GM23338 (cell line): ENCODE results near the gene RNH1. TPM values are rescaled to one million over a fixed set of nuclear protein-coding genes. Genes with fewer than 3 reads are reported as not detected.
A peak's percentile ranks its signal among the peaks of the same experiment; 100 is the strongest.

Source experiments
- ATAC-seq: fragments of 200-7000 bp; cut with Tn5 transposase; 3 replicates; pipeline ENCODE4 v1.9.1; 2020
- DNase-seq: peaks from one replicate; pipeline ENCODE4 v3.0.0-alpha.2; 2015; ENCODE audit warnings: low spot score
- H2AFZ ChIP-seq: fragments of 200-600 bp; sonication (generic); 2 replicates; pipeline ENCODE4 v1.8.0; 2016; ENCODE audit warnings: antibody characterized with exemption, mild to moderate bottlenecking, moderate library complexity
- H3F3A ChIP-seq: fragments of 200-600 bp; sonication (generic); replicated peaks from 2 replicates; pipeline ENCODE4 v1.8.0; 2017; ENCODE audit warnings: antibody characterized with exemption, mixed run types, low read depth
- H3K27ac ChIP-seq: fragments of 200-600 bp; sonication (generic); 2 replicates; pipeline ENCODE4 v1.6.1; 2016; ENCODE audit warnings: low read depth
- H3K27me3 ChIP-seq: fragments of 200-600 bp; sonication (generic); 2 replicates; pipeline ENCODE4 v1.8.0; 2016; ENCODE audit warnings: mild to moderate bottlenecking, mixed run types, moderate library complexity; ENCODE audit not compliant: insufficient read depth
- H3K36me3 ChIP-seq: fragments of 200-600 bp; sonication (generic); 2 replicates; pipeline ENCODE4 v1.8.0; 2016; ENCODE audit warnings: mild to moderate bottlenecking; ENCODE audit not compliant: insufficient read depth
- H3K4me1 ChIP-seq: fragments of 200-600 bp; sonication (generic); 2 replicates; pipeline ENCODE4 v1.8.0; 2016; ENCODE audit warnings: mild to moderate bottlenecking, moderate library complexity; ENCODE audit not compliant: insufficient read depth
- H3K4me2 ChIP-seq: fragments of 200-600 bp; sonication (generic); 2 replicates; pipeline ENCODE4 v1.7.1; 2017; ENCODE audit warnings: mixed run types
- H3K4me3 ChIP-seq: fragments of 200-600 bp; sonication (generic); 2 replicates; pipeline ENCODE4 v1.6.1; 2016; ENCODE audit warnings: mixed run types
- H3K79me2 ChIP-seq: fragments of 200-600 bp; sonication (generic); replicated peaks from 2 replicates; pipeline ENCODE4 v1.8.0; 2017; ENCODE audit warnings: mild to moderate bottlenecking; ENCODE audit not compliant: insufficient read depth
- H3K9me2 ChIP-seq: fragments of 200-600 bp; sonication (generic); 2 replicates; pipeline ENCODE4 v1.8.0; 2017; ENCODE audit not compliant: insufficient read depth
- H4K20me1 ChIP-seq: fragments of 200-600 bp; sonication (generic); replicated peaks from 2 replicates; pipeline ENCODE4 v1.8.0; 2017; ENCODE audit warnings: mild to moderate bottlenecking; ENCODE audit not compliant: insufficient read depth
- H3K27ac Mint-ChIP-seq: 2 replicates; pipeline ENCODE4 v1.8.0; 2020; ENCODE audit warnings: inconsistent platforms, mild to moderate bottlenecking, moderate library complexity, mixed read lengths
- H3K27me3 Mint-ChIP-seq: 3 replicates; pipeline ENCODE4 v1.8.0; 2022; ENCODE audit warnings: low read depth, mild to moderate bottlenecking, moderate library complexity, mixed read lengths, inconsistent platforms; ENCODE audit not compliant: insufficient read depth, poor library complexity
- H3K36me3 Mint-ChIP-seq: 3 replicates; pipeline ENCODE4 v1.8.0; 2021; ENCODE audit warnings: low read depth, mild to moderate bottlenecking, inconsistent platforms, moderate library complexity, mixed read lengths
- H3K4me1 Mint-ChIP-seq: 3 replicates; pipeline ENCODE4 v1.8.0; 2020; ENCODE audit warnings: mild to moderate bottlenecking, inconsistent platforms, mixed read lengths
- H3K4me3 Mint-ChIP-seq: 3 replicates; pipeline ENCODE4 v1.8.0; 2021; ENCODE audit warnings: moderate library complexity, mild to moderate bottlenecking, inconsistent platforms, mixed read lengths
- H3K9me3 Mint-ChIP-seq: 3 replicates; pipeline ENCODE4 v1.8.0; 2020; ENCODE audit warnings: moderate library complexity, mild to moderate bottlenecking, inconsistent platforms, mixed read lengths
- CREB1 ChIP-seq: fragments of 250-450 bp; sonication (Bioruptor Pico); IDR thresholded peaks from 2 replicates; pipeline ENCODE4 v1.5.0; 2020; ENCODE audit warnings: low read depth, mild to moderate bottlenecking, moderate library complexity
- ETS1 ChIP-seq: IDR thresholded peaks from 2 replicates; pipeline ENCODE4 v1.6.1; 2016; ENCODE audit warnings: antibody characterized with exemption
- EZH2 ChIP-seq: fragments of 200-600 bp; sonication (generic); IDR thresholded peaks from one replicate; pipeline ENCODE4 v1.8.0; 2017; ENCODE audit warnings: antibody characterized with exemption, mild to moderate bottlenecking, low read depth; ENCODE audit not compliant: unreplicated experiment
- EZH2phosphoT487 ChIP-seq: fragments of 200-600 bp; sonication (generic); IDR thresholded peaks from one replicate; pipeline ENCODE4 v1.8.1; 2018; ENCODE audit warnings: antibody characterized with exemption; ENCODE audit not compliant: unreplicated experiment
- JUNB ChIP-seq: IDR thresholded peaks from one replicate; pipeline ENCODE4 v1.6.1; 2016; ENCODE audit warnings: antibody characterized with exemption; ENCODE audit not compliant: unreplicated experiment
- NANOG ChIP-seq: IDR thresholded peaks from 2 replicates; pipeline ENCODE4 v1.6.1; 2016; ENCODE audit warnings: antibody characterized with exemption, borderline replicate concordance
- POLR2AphosphoS5 ChIP-seq: IDR thresholded peaks from 2 replicates; pipeline ENCODE4 v1.6.1; 2016; ENCODE audit warnings: antibody characterized with exemption, low read depth
- REST ChIP-seq: IDR thresholded peaks from one replicate; pipeline ENCODE4 v1.6.1; 2018; ENCODE audit warnings: antibody characterized with exemption; ENCODE audit not compliant: unreplicated experiment
- STAT1 ChIP-seq: IDR thresholded peaks from one replicate; pipeline ENCODE4 v1.6.1; 2016; ENCODE audit warnings: antibody characterized with exemption; ENCODE audit not compliant: unreplicated experiment
- ZNF114 ChIP-seq: fragments of 250-450 bp; sonication (Bioruptor Pico); IDR thresholded peaks from 2 replicates; pipeline ENCODE4 v1.5.0; 2020; ENCODE audit warnings: mild to moderate bottlenecking, moderate library complexity
- ZNF331 ChIP-seq: fragments of 250-450 bp; sonication (Bioruptor Pico); IDR thresholded peaks from 2 replicates; pipeline ENCODE4 v1.5.0; 2020; ENCODE audit warnings: low read depth, mild to moderate bottlenecking, moderate library complexity
- polyA plus RNA-seq: library from polyadenylated mRNA; unstranded; fragments of >200 nt; fragmentation: Nextera tagmentation; extraction: Ambion mirVana; gene quantifications from 2 replicates; pipeline ENCODE4 v1.2.1, GENCODE V29; 2016
- total RNA-seq: library from RNA; depleted of rRNA; stranded (reverse); fragments of >200 nt; shearing (Covaris generic); gene quantifications from 2 replicates; pipeline ENCODE4 v1.2.3, GENCODE V29; 2014
- TF ChIP-seq, protein P1 (sequence below), 2 experiments: fragments of 200-600 bp in 1 of 2; sonication (generic) in 1 of 2; conservative IDR thresholded peaks; 2 replicates each; pipeline versions ENCODE4 v1.5.1 to v1.6.1; 2016 to 2017; ENCODE audit warnings: antibody characterized with exemption in 2 of 2, low read depth in 2 of 2, mild to moderate bottlenecking in 2 of 2, moderate library complexity in 1 of 2
- TF ChIP-seq, protein P2 (sequence below): fragments of 250-450 bp; sonication (Bioruptor Pico); IDR thresholded peaks from 2 replicates; pipeline ENCODE4 v1.5.0; 2020; ENCODE audit warnings: mild to moderate bottlenecking, moderate library complexity

RNH1 gene
- total and polyA plus RNA-seq, 2 experiments from 2014 or later: 33.3 to 56.3 TPM

DNA sequence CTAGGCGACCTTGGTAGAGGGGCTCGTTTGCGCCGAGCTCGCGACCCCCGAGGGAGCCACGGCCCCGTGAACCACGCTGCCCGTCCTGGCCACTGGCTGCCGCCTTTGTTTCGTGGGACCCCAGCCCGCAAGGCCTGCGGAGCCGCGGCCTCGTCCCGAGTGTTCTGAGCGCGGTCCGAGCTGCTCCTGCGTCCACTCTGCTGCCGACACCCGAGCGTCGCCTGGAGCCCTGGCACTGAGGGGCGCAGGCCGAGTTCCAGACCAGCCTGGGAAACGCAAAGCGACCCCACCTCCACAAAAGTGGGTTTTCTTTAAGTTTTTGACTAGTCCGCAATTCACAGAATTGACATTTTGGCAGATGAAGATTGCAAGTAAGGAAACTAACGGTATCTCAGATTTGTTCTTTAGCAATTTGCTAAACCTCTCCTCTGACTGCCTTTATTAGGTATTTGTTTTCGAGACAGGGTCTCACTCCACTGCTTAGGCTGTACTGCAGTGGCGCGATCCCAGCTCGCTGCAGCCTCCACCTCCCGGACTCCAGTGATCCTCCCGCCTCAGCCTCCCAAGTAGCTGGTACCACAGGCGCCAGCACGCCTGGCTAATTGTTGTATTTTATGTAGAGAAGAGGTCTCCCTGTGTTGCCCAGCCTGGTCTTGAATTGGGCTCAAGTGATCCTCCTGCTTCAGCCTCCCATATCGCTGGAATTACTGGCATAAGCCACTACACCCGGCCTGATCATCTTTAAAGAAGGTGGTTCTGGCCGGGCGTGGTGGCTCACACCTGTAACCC is 879 bp upstream of the RNH1 start:
- TF ChIP-seq STAT1: no peak
- TF ChIP-seq, protein P1, sequence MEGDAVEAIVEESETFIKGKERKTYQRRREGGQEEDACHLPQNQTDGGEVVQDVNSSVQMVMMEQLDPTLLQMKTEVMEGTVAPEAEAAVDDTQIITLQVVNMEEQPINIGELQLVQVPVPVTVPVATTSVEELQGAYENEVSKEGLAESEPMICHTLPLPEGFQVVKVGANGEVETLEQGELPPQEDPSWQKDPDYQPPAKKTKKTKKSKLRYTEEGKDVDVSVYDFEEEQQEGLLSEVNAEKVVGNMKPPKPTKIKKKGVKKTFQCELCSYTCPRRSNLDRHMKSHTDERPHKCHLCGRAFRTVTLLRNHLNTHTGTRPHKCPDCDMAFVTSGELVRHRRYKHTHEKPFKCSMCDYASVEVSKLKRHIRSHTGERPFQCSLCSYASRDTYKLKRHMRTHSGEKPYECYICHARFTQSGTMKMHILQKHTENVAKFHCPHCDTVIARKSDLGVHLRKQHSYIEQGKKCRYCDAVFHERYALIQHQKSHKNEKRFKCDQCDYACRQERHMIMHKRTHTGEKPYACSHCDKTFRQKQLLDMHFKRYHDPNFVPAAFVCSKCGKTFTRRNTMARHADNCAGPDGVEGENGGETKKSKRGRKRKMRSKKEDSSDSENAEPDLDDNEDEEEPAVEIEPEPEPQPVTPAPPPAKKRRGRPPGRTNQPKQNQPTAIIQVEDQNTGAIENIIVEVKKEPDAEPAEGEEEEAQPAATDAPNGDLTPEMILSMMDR (conservative IDR thresholded peaks at IDR 0.05; ENCODE audit: low read depth in 2 of 2): no peak
- TF ChIP-seq, protein P2, sequence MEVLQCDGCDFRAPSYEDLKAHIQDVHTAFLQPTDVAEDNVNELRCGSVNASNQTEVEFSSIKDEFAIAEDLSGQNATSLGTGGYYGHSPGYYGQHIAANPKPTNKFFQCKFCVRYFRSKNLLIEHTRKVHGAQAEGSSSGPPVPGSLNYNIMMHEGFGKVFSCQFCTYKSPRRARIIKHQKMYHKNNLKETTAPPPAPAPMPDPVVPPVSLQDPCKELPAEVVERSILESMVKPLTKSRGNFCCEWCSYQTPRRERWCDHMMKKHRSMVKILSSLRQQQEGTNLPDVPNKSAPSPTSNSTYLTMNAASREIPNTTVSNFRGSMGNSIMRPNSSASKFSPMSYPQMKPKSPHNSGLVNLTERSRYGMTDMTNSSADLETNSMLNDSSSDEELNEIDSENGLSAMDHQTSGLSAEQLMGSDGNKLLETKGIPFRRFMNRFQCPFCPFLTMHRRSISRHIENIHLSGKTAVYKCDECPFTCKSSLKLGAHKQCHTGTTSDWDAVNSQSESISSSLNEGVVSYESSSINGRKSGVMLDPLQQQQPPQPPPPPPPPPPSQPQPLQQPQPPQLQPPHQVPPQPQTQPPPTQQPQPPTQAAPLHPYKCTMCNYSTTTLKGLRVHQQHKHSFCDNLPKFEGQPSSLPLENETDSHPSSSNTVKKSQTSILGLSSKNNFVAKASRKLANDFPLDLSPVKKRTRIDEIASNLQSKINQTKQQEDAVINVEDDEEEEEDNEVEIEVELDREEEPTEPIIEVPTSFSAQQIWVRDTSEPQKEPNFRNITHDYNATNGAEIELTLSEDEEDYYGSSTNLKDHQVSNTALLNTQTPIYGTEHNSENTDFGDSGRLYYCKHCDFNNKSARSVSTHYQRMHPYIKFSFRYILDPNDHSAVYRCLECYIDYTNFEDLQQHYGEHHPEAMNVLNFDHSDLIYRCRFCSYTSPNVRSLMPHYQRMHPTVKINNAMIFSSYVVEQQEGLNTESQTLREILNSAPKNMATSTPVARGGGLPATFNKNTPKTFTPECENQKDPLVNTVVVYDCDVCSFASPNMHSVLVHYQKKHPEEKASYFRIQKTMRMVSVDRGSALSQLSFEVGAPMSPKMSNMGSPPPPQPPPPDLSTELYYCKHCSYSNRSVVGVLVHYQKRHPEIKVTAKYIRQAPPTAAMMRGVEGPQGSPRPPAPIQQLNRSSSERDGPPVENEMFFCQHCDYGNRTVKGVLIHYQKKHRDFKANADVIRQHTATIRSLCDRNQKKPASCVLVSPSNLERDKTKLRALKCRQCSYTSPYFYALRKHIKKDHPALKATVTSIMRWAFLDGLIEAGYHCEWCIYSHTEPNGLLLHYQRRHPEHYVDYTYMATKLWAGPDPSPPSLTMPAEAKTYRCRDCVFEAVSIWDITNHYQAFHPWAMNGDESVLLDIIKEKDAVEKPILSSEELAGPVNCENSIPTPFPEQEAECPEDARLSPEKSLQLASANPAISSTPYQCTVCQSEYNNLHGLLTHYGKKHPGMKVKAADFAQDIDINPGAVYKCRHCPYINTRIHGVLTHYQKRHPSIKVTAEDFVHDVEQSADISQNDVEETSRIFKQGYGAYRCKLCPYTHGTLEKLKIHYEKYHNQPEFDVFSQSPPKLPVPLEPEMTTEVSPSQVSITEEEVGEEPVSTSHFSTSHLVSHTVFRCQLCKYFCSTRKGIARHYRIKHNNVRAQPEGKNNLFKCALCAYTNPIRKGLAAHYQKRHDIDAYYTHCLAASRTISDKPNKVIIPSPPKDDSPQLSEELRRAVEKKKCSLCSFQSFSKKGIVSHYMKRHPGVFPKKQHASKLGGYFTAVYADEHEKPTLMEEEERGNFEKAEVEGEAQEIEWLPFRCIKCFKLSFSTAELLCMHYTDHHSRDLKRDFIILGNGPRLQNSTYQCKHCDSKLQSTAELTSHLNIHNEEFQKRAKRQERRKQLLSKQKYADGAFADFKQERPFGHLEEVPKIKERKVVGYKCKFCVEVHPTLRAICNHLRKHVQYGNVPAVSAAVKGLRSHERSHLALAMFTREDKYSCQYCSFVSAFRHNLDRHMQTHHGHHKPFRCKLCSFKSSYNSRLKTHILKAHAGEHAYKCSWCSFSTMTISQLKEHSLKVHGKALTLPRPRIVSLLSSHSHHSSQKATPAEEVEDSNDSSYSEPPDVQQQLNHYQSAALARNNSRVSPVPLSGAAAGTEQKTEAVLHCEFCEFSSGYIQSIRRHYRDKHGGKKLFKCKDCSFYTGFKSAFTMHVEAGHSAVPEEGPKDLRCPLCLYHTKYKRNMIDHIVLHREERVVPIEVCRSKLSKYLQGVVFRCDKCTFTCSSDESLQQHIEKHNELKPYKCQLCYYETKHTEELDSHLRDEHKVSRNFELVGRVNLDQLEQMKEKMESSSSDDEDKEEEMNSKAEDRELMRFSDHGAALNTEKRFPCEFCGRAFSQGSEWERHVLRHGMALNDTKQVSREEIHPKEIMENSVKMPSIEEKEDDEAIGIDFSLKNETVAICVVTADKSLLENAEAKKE: no peak
- TF ChIP-seq REST: no peak
- TF ChIP-seq ETS1: no peak
- no peak for TF ChIP-seq ZNF331 (CRISPR knock-in tag)
- no peak for TF ChIP-seq NANOG
- TF ChIP-seq POLR2AphosphoS5: no peak
- no peak for TF ChIP-seq JUNB
- TF ChIP-seq CREB1: no peak
- no peak for TF ChIP-seq EZH2phosphoT487
- no peak for TF ChIP-seq ZNF114 (CRISPR knock-in tag)
- TF ChIP-seq EZH2: no peak
- Mint-ChIP-seq H3K4me3 (peak overlapping the region; percentile 97), H3K4me1 (peaks cover 13% of the 10 kb centered on the region), H3K27ac (no peak overlapping the region), H3K27me3 (peaks cover 11% of the 10 kb centered on the region), H3K36me3 (peaks cover 12% of the 10 kb centered on the region), H3K9me3 (no peaks in the 10 kb centered on the region; the same call in 2 of the 3 replicates)
- Histone ChIP-seq H3K27ac (no peak overlapping the region), H3K4me2 (peak overlapping the region; percentile 88), H3K79me2 (peaks cover 11% of the 10 kb centered on the region), H3K4me1 (peaks cover 9% of the 10 kb centered on the region; the same call in 1 of the 2 replicates), H4K20me1 (peaks cover 7% of the 10 kb centered on the region; the same call in 1 of the 2 replicates), H3K36me3 (no peaks in the 10 kb centered on the region), H2AFZ (peak overlapping the region; percentile 59; the same call in 1 of the 2 replicates), H3K27me3 (peaks cover 11% of the 10 kb centered on the region; the same call in 1 of the 2 replicates), H3F3A (peaks cover 19% of the 10 kb centered on the region), H3K9me2 (no peaks in the 10 kb centered on the region), H3K4me3 (peak overlapping the region; percentile 97)
- DNase-seq (peak; percentile 36), ATAC-seq (peak; percentile 5)
